ENCODE measurements around the gene EFNA5.

The EFNA5 gene

GRCh38 chr5:107682533-107682932 lies 11.8 kb upstream of the EFNA5 start:
- H3K9me3 ChIP-seq (ENCODE audit: control insufficient read depth, insufficient read depth, low read length), result no peaks in the 10 kb centered on the region
- H3K9ac ChIP-seq (ENCODE audit: low read depth, low read length), result no peak overlapping the region
- no peaks in the 10 kb centered on the region for H3K36me3 ChIP-seq (ENCODE audit: insufficient read depth, low read length)
- H3K4me1 ChIP-seq (ENCODE audit: insufficient read depth, low read length), result 0 out of 2 replicates have a peak, but pooled peaks cover under 1% of the 10 kb centered on the region

- Histone ChIP-seq H3K9me3 (ENCODE audit: control insufficient read depth, insufficient read depth, low read length) (no peaks in the 10 kb centered on the region), H3K9ac (ENCODE audit: low read depth, low read length) (no peak overlapping the region), H3K4me1 (ENCODE audit: insufficient read depth, low read length) (no peaks in the 10 kb centered on the region), H3K36me3 (ENCODE audit: insufficient read depth, low read length) (no peaks in the 10 kb centered on the region)
Observed at GRCh38 chr5:107680799-107681198, 10.1 kb upstream of the EFNA5 start.

- Histone ChIP-seq H3K4me1 (ENCODE audit: insufficient read depth, low read length) (no peaks in the 10 kb centered on the region), H3K36me3 (ENCODE audit: insufficient read depth, low read length) (no peaks in the 10 kb centered on the region), H3K9me3 (ENCODE audit: control insufficient read depth, insufficient read depth, low read length) (no peaks in the 10 kb centered on the region), H3K9ac (ENCODE audit: low read depth, low read length) (no peak overlapping the region)
Observed at GRCh38 chr5:107680099-107680498, 9.4 kb upstream of the EFNA5 start.

- Histone ChIP-seq H3K36me3 (ENCODE audit: insufficient read depth, low read length) (no peaks in the 10 kb centered on the region), H3K9me3 (ENCODE audit: control insufficient read depth, insufficient read depth, low read length) (no peaks in the 10 kb centered on the region), H3K4me1 (ENCODE audit: insufficient read depth, low read length) (peaks cover 5% of the 10 kb centered on the region; the same call in 1 of the 2 replicates), H3K9ac (ENCODE audit: low read depth, low read length) (no peak overlapping the region)
Observed at GRCh38 chr5:107676702-107677101, 6.0 kb upstream of the EFNA5 start.

- H3K9ac ChIP-seq (ENCODE audit: low read depth, low read length), result no peak overlapping the region
- peaks cover 5% of the 10 kb centered on the region; the same call in 1 of the 2 replicates for H3K4me1 ChIP-seq (ENCODE audit: insufficient read depth, low read length)
- no peaks in the 10 kb centered on the region for H3K36me3 ChIP-seq (ENCODE audit: insufficient read depth, low read length)
- H3K9me3 ChIP-seq (ENCODE audit: control insufficient read depth, insufficient read depth, low read length), result no peaks in the 10 kb centered on the region
Observed at GRCh38 chr5:107675201-107675600, 4.5 kb upstream of the EFNA5 start.

GRCh38 chr5:107674655-107675054 lies 3.9 kb upstream of the EFNA5 start:
- Histone ChIP-seq H3K4me1 (ENCODE audit: insufficient read depth, low read length) (peaks cover 5% of the 10 kb centered on the region; the same call in 1 of the 2 replicates), H3K9ac (ENCODE audit: low read depth, low read length) (no peak overlapping the region), H3K9me3 (ENCODE audit: control insufficient read depth, insufficient read depth, low read length) (no peaks in the 10 kb centered on the region), H3K36me3 (ENCODE audit: insufficient read depth, low read length) (no peaks in the 10 kb centered on the region)

GRCh38 chr5:107673368-107674136 lies 2.8 kb upstream of the EFNA5 start:
- Histone ChIP-seq H3K9me3 (ENCODE audit: control insufficient read depth, insufficient read depth, low read length) (no peaks in the 10 kb centered on the region), H3K36me3 (ENCODE audit: insufficient read depth, low read length) (no peaks in the 10 kb centered on the region), H3K9ac (ENCODE audit: low read depth, low read length) (peak overlapping the region; percentile 82), H3K4me1 (ENCODE audit: insufficient read depth, low read length) (peaks cover 6% of the 10 kb centered on the region; the same call in 1 of the 2 replicates)

- Histone ChIP-seq H3K4me1 (ENCODE audit: insufficient read depth, low read length) (peaks cover 11% of the 10 kb centered on the region; the same call in 1 of the 2 replicates), H3K36me3 (ENCODE audit: insufficient read depth, low read length) (no peaks in the 10 kb centered on the region), H3K9ac (ENCODE audit: low read depth, low read length) (peak overlapping the region; percentile 82), H3K9me3 (ENCODE audit: control insufficient read depth, insufficient read depth, low read length) (no peaks in the 10 kb centered on the region)
Observed at GRCh38 chr5:107673039-107673367, 2.3 kb upstream of the EFNA5 start.

- H3K9ac ChIP-seq (ENCODE audit: low read depth, low read length), result peak overlapping the region; percentile 85
- peaks cover 14% of the 10 kb centered on the region; the same call in 1 of the 2 replicates for H3K4me1 ChIP-seq (ENCODE audit: insufficient read depth, low read length)
- H3K9me3 ChIP-seq (ENCODE audit: control insufficient read depth, insufficient read depth, low read length), result no peaks in the 10 kb centered on the region
- no peaks in the 10 kb centered on the region for H3K36me3 ChIP-seq (ENCODE audit: insufficient read depth, low read length)
Observed at GRCh38 chr5:107672211-107673038, 1.7 kb upstream of the EFNA5 start.

GRCh38 chr5:107671742-107672210 lies 1.0 kb upstream of the EFNA5 start:
- H3K9me3 ChIP-seq (ENCODE audit: control insufficient read depth, insufficient read depth, low read length), result no peaks in the 10 kb centered on the region
- H3K36me3 ChIP-seq (ENCODE audit: insufficient read depth, low read length), result no peaks in the 10 kb centered on the region
- H3K9ac ChIP-seq (ENCODE audit: low read depth, low read length), result peak overlapping the region; percentile 85
- H3K4me1 ChIP-seq (ENCODE audit: insufficient read depth, low read length), result peaks cover 14% of the 10 kb centered on the region; the same call in 1 of the 2 replicates

- Histone ChIP-seq H3K9ac (ENCODE audit: low read depth, low read length) (peak overlapping the region; percentile 85), H3K4me1 (ENCODE audit: insufficient read depth, low read length) (peaks cover 14% of the 10 kb centered on the region; the same call in 1 of the 2 replicates), H3K9me3 (ENCODE audit: control insufficient read depth, insufficient read depth, low read length) (no peaks in the 10 kb centered on the region), H3K36me3 (ENCODE audit: insufficient read depth, low read length) (no peaks in the 10 kb centered on the region)
Observed at GRCh38 chr5:107670087-107670931, 428 bp downstream of the EFNA5 start.

- Histone ChIP-seq H3K9ac (ENCODE audit: low read depth, low read length) (peak overlapping the region; percentile 85), H3K9me3 (ENCODE audit: control insufficient read depth, insufficient read depth, low read length) (no peaks in the 10 kb centered on the region), H3K36me3 (ENCODE audit: insufficient read depth, low read length) (no peaks in the 10 kb centered on the region), H3K4me1 (ENCODE audit: insufficient read depth, low read length) (peaks cover 14% of the 10 kb centered on the region; the same call in 1 of the 2 replicates)
Observed at GRCh38 chr5:107669096-107670031, 1.4 kb downstream of the EFNA5 start.
